OCI-LY3 (cell line): Measurements from ENCODE around the gene MFSD2A.

Experiments
- H2AFZ ChIP-seq: fragments of 200-600, 300-600 bp; shearing (Covaris generic); 2 replicates; pipeline ENCODE4 v1.6.0; 2014; ENCODE audit warnings: antibody characterized with exemption, low read depth, low read length
- H3K27ac ChIP-seq: fragments of 200-600, 300-600 bp; sonication (generic); 2 replicates; pipeline ENCODE4 v1.5.1; 2014; ENCODE audit warnings: mild to moderate bottlenecking, low read length, moderate library complexity, mixed read lengths
- H3K27me3 ChIP-seq: fragments of 200-600, 300-600 bp; sonication (generic); 2 replicates; pipeline ENCODE4 v1.6.1; 2014; ENCODE audit warnings: low read depth, low read length, mixed read lengths
- H3K36me3 ChIP-seq: fragments of 200-600, 300-600 bp; sonication (generic); replicated peaks from 2 replicates; pipeline ENCODE3; 2014; ENCODE audit warnings: low read depth, low read length, mixed read lengths
- H3K4me1 ChIP-seq: fragments of 300-600, 200-600 bp; sonication (generic); 2 replicates; pipeline ENCODE4 v1.6.1; 2014; ENCODE audit warnings: low read length, mixed read lengths
- H3K4me2 ChIP-seq: fragments of 200-600, 300-600 bp; sonication (generic); 2 replicates; pipeline ENCODE4 v1.6.1; 2014; ENCODE audit warnings: low read length, mixed read lengths
- H3K4me3 ChIP-seq: fragments of 300-600, 200-600 bp; sonication (generic); 2 replicates; pipeline ENCODE4 v1.5.1; 2014; ENCODE audit warnings: antibody characterized with exemption, mild to moderate bottlenecking, low read length, moderate library complexity
- H3K79me2 ChIP-seq: fragments of 300-600, 200-600 bp; shearing (Covaris generic); 2 replicates; pipeline ENCODE4 v1.6.1; 2014; ENCODE audit warnings: mild to moderate bottlenecking, low read length, mixed read lengths
- H3K9ac ChIP-seq: fragments of 300-600, 200-600 bp; shearing (Covaris generic); 2 replicates; pipeline ENCODE4 v1.6.0; 2014; ENCODE audit warnings: mild to moderate bottlenecking, low read length, moderate library complexity
- H3K9me3 ChIP-seq: fragments of 200-600, 300-600 bp; shearing (Covaris generic); 2 replicates; pipeline ENCODE4 v1.6.1; 2014; ENCODE audit warnings: low read length, mixed read lengths; ENCODE audit not compliant: insufficient read depth
- H4K20me1 ChIP-seq: fragments of 200-600, 300-600 bp; sonication (generic); 2 replicates; pipeline ENCODE4 v1.6.1; 2016; ENCODE audit warnings: low read length, mixed read lengths; ENCODE audit not compliant: insufficient read depth
- CTCF ChIP-seq: fragments of 200-600, 300-600 bp; sonication (generic); IDR thresholded peaks from 2 replicates; pipeline ENCODE4 v1.5.1; 2014; ENCODE audit warnings: antibody characterized with exemption, low read length, low read depth
- EZH2phosphoT487 ChIP-seq: fragments of 200-600 bp; shearing (Covaris generic); IDR thresholded peaks from 2 replicates; pipeline ENCODE4 v1.6.1; 2018; ENCODE audit warnings: antibody characterized with exemption, mixed run types, low read depth

MFSD2A gene

GRCh38 chr1:39943471-39944290 lies 11.3 kb upstream of the MFSD2A start:
- Histone ChIP-seq H4K20me1 (no peaks in the 10 kb centered on the region), H3K4me1 (no peaks in the 10 kb centered on the region), H3K9me3 (no peaks in the 10 kb centered on the region), H3K27ac (no peak overlapping the region), H3K27me3 (no peaks in the 10 kb centered on the region), H3K9ac (no peak overlapping the region), H3K4me3 (no peak overlapping the region), H3K36me3 (no peaks in the 10 kb centered on the region), H2AFZ (no peak overlapping the region), H3K79me2 (no peaks in the 10 kb centered on the region), H3K4me2 (no peak overlapping the region)
- no peak for TF ChIP-seq CTCF
- TF ChIP-seq EZH2phosphoT487: no peak

GRCh38 chr1:39944410-39945112 lies 10.4 kb upstream of the MFSD2A start:
- Histone ChIP-seq H3K9me3 (no peaks in the 10 kb centered on the region), H3K27me3 (no peaks in the 10 kb centered on the region), H3K4me3 (no peak overlapping the region), H3K9ac (no peak overlapping the region), H2AFZ (no peak overlapping the region), H3K4me1 (no peaks in the 10 kb centered on the region), H4K20me1 (no peaks in the 10 kb centered on the region), H3K4me2 (no peak overlapping the region), H3K27ac (no peak overlapping the region), H3K36me3 (no peaks in the 10 kb centered on the region), H3K79me2 (no peaks in the 10 kb centered on the region)
- no peak for TF ChIP-seq CTCF

DNA sequence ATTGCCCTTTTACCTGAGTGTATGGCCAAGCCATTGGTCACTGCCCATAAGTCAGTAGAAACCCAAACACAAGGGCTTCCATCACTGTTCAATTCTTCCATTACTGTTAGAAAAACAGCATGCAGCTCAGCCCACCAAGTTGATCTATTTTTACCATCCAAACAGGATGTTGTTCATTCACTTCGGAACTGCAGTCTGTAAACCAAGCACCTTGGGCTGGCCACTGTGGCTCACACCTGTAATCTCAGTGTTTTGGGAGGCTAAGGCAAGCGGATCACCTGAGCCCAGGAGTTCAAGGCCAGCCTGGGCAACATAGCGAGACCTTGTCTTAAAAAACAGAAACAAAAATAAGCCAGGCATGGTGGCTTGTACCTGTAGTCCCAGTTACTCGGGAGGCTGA lies 8.7 kb upstream of the MFSD2A start:
- no peaks in the 10 kb centered on the region for H3K4me1 ChIP-seq
- TF ChIP-seq EZH2phosphoT487 (no peak), CTCF (no peak)
- no peaks in the 10 kb centered on the region for H3K36me3 ChIP-seq
- H3K79me2 ChIP-seq: no peaks in the 10 kb centered on the region
- H2AFZ ChIP-seq: no peak overlapping the region
- H3K9me3 ChIP-seq: no peaks in the 10 kb centered on the region
- H4K20me1 ChIP-seq: no peaks in the 10 kb centered on the region
- H3K27me3 ChIP-seq: no peaks in the 10 kb centered on the region
- no peak overlapping the region for H3K4me2 ChIP-seq
- H3K4me3 ChIP-seq: no peak overlapping the region
- no peak overlapping the region for H3K27ac ChIP-seq
- no peak overlapping the region for H3K9ac ChIP-seq

DNA sequence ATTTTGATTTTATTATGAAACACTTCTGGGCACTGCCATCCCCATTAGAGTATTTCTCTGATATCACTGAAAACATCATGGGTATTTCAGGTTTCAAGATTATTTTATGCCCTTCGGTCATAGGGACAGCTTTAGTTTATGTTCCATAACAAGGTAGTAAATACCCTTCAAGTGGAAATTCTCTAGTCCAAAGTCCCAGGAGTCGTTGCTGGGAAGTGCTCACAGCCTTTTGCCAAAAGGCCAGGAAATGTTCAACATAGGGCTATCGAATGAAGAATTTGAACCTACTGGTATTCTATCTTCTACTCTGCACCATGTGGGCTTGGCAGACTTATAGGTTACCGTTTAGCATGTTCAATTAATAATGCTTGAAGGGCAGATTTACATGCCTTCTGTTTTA lies 7.7 kb upstream of the MFSD2A start:
- TF ChIP-seq CTCF (no peak), EZH2phosphoT487 (no peak)
- Histone ChIP-seq H3K4me3 (no peak overlapping the region), H3K9me3 (no peaks in the 10 kb centered on the region), H3K4me2 (no peak overlapping the region), H3K27me3 (no peaks in the 10 kb centered on the region), H3K9ac (no peak overlapping the region), H4K20me1 (no peaks in the 10 kb centered on the region), H3K4me1 (no peaks in the 10 kb centered on the region), H3K27ac (no peak overlapping the region), H3K79me2 (no peaks in the 10 kb centered on the region), H3K36me3 (no peaks in the 10 kb centered on the region), H2AFZ (no peak overlapping the region)
